Measurements from ENCODE around the gene DLGAP1. TPM values are rescaled to one million over a fixed set of nuclear protein-coding genes. Genes with fewer than 3 reads are reported as not detected.

DLGAP1 gene
- total and polyA plus RNA-seq, 2 experiments from 2014 or later = 0.13 to 0.22 TPM

- no peaks in the 10 kb centered on the region for H3K36me3 ChIP-seq (ENCODE audit: low read depth)
- H3K9ac ChIP-seq = no peak overlapping the region
- H3K4me2 ChIP-seq (ENCODE audit: unreplicated experiment) = no peak overlapping the region
- no peak for DNase-seq
- no peaks in the 10 kb centered on the region for H3K9me3 ChIP-seq (ENCODE audit: low read depth)
- no peak overlapping the region for H3K4me3 ChIP-seq
- in situ Hi-C loops (cut with MboI) = loop anchor here (5.0 to 10.0 kb wide), 2 partner anchors 63 to 205 kb away; no protein-coding TSS in a partner anchor
- H3K9me2 ChIP-seq (ENCODE audit: insufficient read depth) = no peaks in the 10 kb centered on the region
- H3F3A ChIP-seq (ENCODE audit: insufficient read depth) = no peaks in the 10 kb centered on the region
- no peaks in the 10 kb centered on the region for H3K4me1 ChIP-seq (ENCODE audit: insufficient read depth)
- H3K79me2 ChIP-seq (ENCODE audit: insufficient read depth) = no peaks in the 10 kb centered on the region
- H2AFZ ChIP-seq = no peak overlapping the region
- H3K27ac ChIP-seq = no peak overlapping the region
- TF ChIP-seq EZH2 (IDR thresholded peaks at IDR 0.05; ENCODE audit: insufficient read depth, poor library complexity, severe bottlenecking) = no peak
- H3K27me3 ChIP-seq (replicated peaks; ENCODE audit: insufficient read depth) = no peaks in the 10 kb centered on the region
- no peaks in the 10 kb centered on the region for H4K20me1 ChIP-seq (ENCODE audit: insufficient read depth)
- 97 to 100% methylated on average over 1 of the region's 1 CpG for WGBS, 2 experiments (ENCODE audit: low coverage in 1 of 2, low lambda C conversion rate in 2 of 2, missing lambda C conversion rate in 2 of 2)
Observed at GRCh38 chr18:3777719-3778118, 677.4 kb downstream of the DLGAP1 start.

- Histone ChIP-seq H3K9me3 (ENCODE audit: low read depth) (no peaks in the 10 kb centered on the region), H3K4me1 (ENCODE audit: insufficient read depth) (no peaks in the 10 kb centered on the region), H3K27me3 (replicated peaks; ENCODE audit: insufficient read depth) (no peaks in the 10 kb centered on the region), H2AFZ (no peak overlapping the region), H3K79me2 (ENCODE audit: insufficient read depth) (no peaks in the 10 kb centered on the region), H4K20me1 (ENCODE audit: insufficient read depth) (no peaks in the 10 kb centered on the region), H3K36me3 (ENCODE audit: low read depth) (no peaks in the 10 kb centered on the region), H3K9me2 (ENCODE audit: insufficient read depth) (no peaks in the 10 kb centered on the region), H3K9ac (no peak overlapping the region), H3K27ac (no peak overlapping the region), H3K4me2 (ENCODE audit: unreplicated experiment) (no peak overlapping the region), H3F3A (ENCODE audit: insufficient read depth) (no peaks in the 10 kb centered on the region), H3K4me3 (no peak overlapping the region)
- TF ChIP-seq EZH2phosphoT487 (IDR thresholded peaks at IDR 0.05; ENCODE audit: insufficient read depth, low read depth) (no peak), EZH2 (IDR thresholded peaks at IDR 0.05; ENCODE audit: insufficient read depth, poor library complexity, severe bottlenecking) (no peak)
- WGBS, 2 experiments (ENCODE audit: low coverage in 1 of 2, low lambda C conversion rate in 2 of 2, missing lambda C conversion rate in 2 of 2) = 98 to 99% methylated on average over 5 of the region's 5 CpGs
- in situ Hi-C loops (cut with MboI) = loop anchor here (5.0 to 10.0 kb wide), 2 partner anchors 62 to 205 kb away; no protein-coding TSS in a partner anchor
- no peak for DNase-seq
Observed at GRCh38 chr18:3777122-3777521, 678.0 kb downstream of the DLGAP1 start.

- H3K9me3 ChIP-seq (ENCODE audit: low read depth) = no peaks in the 10 kb centered on the region
- no peaks in the 10 kb centered on the region for H3K36me3 ChIP-seq (ENCODE audit: low read depth)
- H3K9ac ChIP-seq = no peak overlapping the region
- H3K4me3 ChIP-seq = no peak overlapping the region
- H3F3A ChIP-seq (ENCODE audit: insufficient read depth) = peaks cover 5% of the 10 kb centered on the region; the same call in 1 of the 2 replicates
- no peak overlapping the region for H3K4me2 ChIP-seq (ENCODE audit: unreplicated experiment)
- TF ChIP-seq EZH2phosphoT487 (IDR thresholded peaks at IDR 0.05; ENCODE audit: insufficient read depth, low read depth) = no peak
- no peak for TF ChIP-seq EZH2 (IDR thresholded peaks at IDR 0.05; ENCODE audit: insufficient read depth, poor library complexity, severe bottlenecking)
- H3K4me1 ChIP-seq (ENCODE audit: insufficient read depth) = peaks cover 5% of the 10 kb centered on the region; the same call in 1 of the 2 replicates
- no peaks in the 10 kb centered on the region for H3K9me2 ChIP-seq (ENCODE audit: insufficient read depth)
- in situ Hi-C loops (cut with MboI) = loop anchor here (5.0 to 10.0 kb wide), 2 partner anchors 61 to 206 kb away; no protein-coding TSS in a partner anchor
- WGBS, 2 experiments (ENCODE audit: low coverage in 1 of 2, low lambda C conversion rate in 2 of 2, missing lambda C conversion rate in 2 of 2) = 87 to 90% methylated on average over 5 of the region's 5 CpGs
- no peak overlapping the region for H2AFZ ChIP-seq
- no peak overlapping the region for H3K27ac ChIP-seq
- no peak for DNase-seq
- no peaks in the 10 kb centered on the region for H3K27me3 ChIP-seq (replicated peaks; ENCODE audit: insufficient read depth)
- no peaks in the 10 kb centered on the region for H4K20me1 ChIP-seq (ENCODE audit: insufficient read depth)
- no peaks in the 10 kb centered on the region for H3K79me2 ChIP-seq (ENCODE audit: insufficient read depth)
Observed at GRCh38 chr18:3775996-3776395, 679.1 kb downstream of the DLGAP1 start.

GRCh38 chr18:3773303-3773702 is 681.8 kb downstream of the DLGAP1 start:
- 52 to 62% methylated on average over 1 of the region's 1 CpG for WGBS, 2 experiments (ENCODE audit: low coverage in 1 of 2, low lambda C conversion rate in 2 of 2, missing lambda C conversion rate in 2 of 2)
- Histone ChIP-seq H3K4me3 (no peak overlapping the region), H3F3A (ENCODE audit: insufficient read depth) (peaks cover 5% of the 10 kb centered on the region; the same call in 1 of the 2 replicates), H3K27ac (no peak overlapping the region), H3K4me2 (ENCODE audit: unreplicated experiment) (no peak overlapping the region), H3K9me3 (ENCODE audit: low read depth) (no peaks in the 10 kb centered on the region), H3K9me2 (ENCODE audit: insufficient read depth) (no peaks in the 10 kb centered on the region), H3K9ac (no peak overlapping the region), H3K27me3 (replicated peaks; ENCODE audit: insufficient read depth) (no peaks in the 10 kb centered on the region), H3K4me1 (ENCODE audit: insufficient read depth) (peaks cover 5% of the 10 kb centered on the region; the same call in 1 of the 2 replicates), H2AFZ (no peak overlapping the region), H3K79me2 (ENCODE audit: insufficient read depth) (no peaks in the 10 kb centered on the region), H3K36me3 (ENCODE audit: low read depth) (no peaks in the 10 kb centered on the region), H4K20me1 (ENCODE audit: insufficient read depth) (no peaks in the 10 kb centered on the region)
- in situ Hi-C loops (cut with MboI) = loop anchor here (10.0 kb wide), 1 partner anchor 59 kb away; no protein-coding TSS in a partner anchor
- peak; percentile 2 for DNase-seq
- TF ChIP-seq EZH2 (IDR thresholded peaks at IDR 0.05; ENCODE audit: insufficient read depth, poor library complexity, severe bottlenecking) = no peak
- TF ChIP-seq EZH2phosphoT487 (IDR thresholded peaks at IDR 0.05; ENCODE audit: insufficient read depth, low read depth) = no peak
